Activated T-cell treated with anti-CD3 and anti-CD28 coated beads for 48 hours (primary cell): ENCODE measurements around the gene SORCS3.

ENCODE experiments used
- DNase-seq: peaks from one replicate; pipeline ENCODE4 v3.0.0-alpha.2; 2020; ENCODE audit warnings: low read depth

The SORCS3 gene

GRCh38 chr10:104646146-104646545 is 5.1 kb downstream of the SORCS3 start:
- no peak for DNase-seq

GRCh38 chr10:104648421-104648820 is 7.3 kb downstream of the SORCS3 start:
- DNase-seq = no peak

- DNase-seq = no peak
Observed at GRCh38 chr10:104650072-104650471, 9.0 kb downstream of the SORCS3 start.

GRCh38 chr10:104650635-104651331 is 9.7 kb downstream of the SORCS3 start:
- DNase-seq = no peak

- DNase-seq = no peak
Observed at GRCh38 chr10:104657036-104657435, 15.9 kb downstream of the SORCS3 start.

- no peak for DNase-seq
Observed at GRCh38 chr10:104657457-104657856, 16.4 kb downstream of the SORCS3 start.

- DNase-seq = no peak
Observed at GRCh38 chr10:104658067-104658466, 17.0 kb downstream of the SORCS3 start.

- no peak for DNase-seq
Observed at GRCh38 chr10:104659809-104660208, 18.7 kb downstream of the SORCS3 start.

- DNase-seq = no peak
Observed at GRCh38 chr10:104663076-104663475, 22.0 kb downstream of the SORCS3 start.

GRCh38 chr10:104663563-104663962 is 22.5 kb downstream of the SORCS3 start:
- no peak for DNase-seq

GRCh38 chr10:104664205-104664604 is 23.1 kb downstream of the SORCS3 start:
- no peak for DNase-seq

- DNase-seq = no peak
Observed at GRCh38 chr10:104665174-104665573, 24.1 kb downstream of the SORCS3 start.

GRCh38 chr10:104666106-104666505 is 25.0 kb downstream of the SORCS3 start:
- no peak for DNase-seq

- no peak for DNase-seq
Observed at GRCh38 chr10:104676874-104677273, 35.8 kb downstream of the SORCS3 start.

- DNase-seq = no peak
Observed at GRCh38 chr10:104678658-104679057, 37.6 kb downstream of the SORCS3 start.

- no peak for DNase-seq
Observed at GRCh38 chr10:104680467-104681401, 39.6 kb downstream of the SORCS3 start.

- no peak for DNase-seq
Observed at GRCh38 chr10:104681485-104681884, 40.4 kb downstream of the SORCS3 start.

GRCh38 chr10:104683567-104683966 is 42.5 kb downstream of the SORCS3 start:
- DNase-seq = no peak

- no peak for DNase-seq
Observed at GRCh38 chr10:104686829-104687228, 45.7 kb downstream of the SORCS3 start.

- DNase-seq = no peak
Observed at GRCh38 chr10:104688251-104689042, 47.4 kb downstream of the SORCS3 start.

- no peak for DNase-seq
Observed at GRCh38 chr10:104689105-104689504, 48.0 kb downstream of the SORCS3 start.

- no peak for DNase-seq
Observed at GRCh38 chr10:104689547-104689946, 48.5 kb downstream of the SORCS3 start.
